Astrocyte (in vitro differentiated cells and primary cell): ENCODE measurements around the gene PRR5L.

Experiments used
- EZH2 ChIP-seq: IDR thresholded peaks from 2 replicates; pipeline ENCODE4 v1.6.1; 2012; ENCODE audit warnings: mild to moderate bottlenecking, low read length, inconsistent platforms; ENCODE audit not compliant: insufficient read depth
- TF ChIP-seq, protein P1 (sequence below): IDR thresholded peaks from 2 replicates; pipeline ENCODE4 v1.5.1; 2011; ENCODE audit warnings: low read depth, mild to moderate bottlenecking, inconsistent platforms, low read length, moderate library complexity; ENCODE audit not compliant: insufficient read depth

DNA sequence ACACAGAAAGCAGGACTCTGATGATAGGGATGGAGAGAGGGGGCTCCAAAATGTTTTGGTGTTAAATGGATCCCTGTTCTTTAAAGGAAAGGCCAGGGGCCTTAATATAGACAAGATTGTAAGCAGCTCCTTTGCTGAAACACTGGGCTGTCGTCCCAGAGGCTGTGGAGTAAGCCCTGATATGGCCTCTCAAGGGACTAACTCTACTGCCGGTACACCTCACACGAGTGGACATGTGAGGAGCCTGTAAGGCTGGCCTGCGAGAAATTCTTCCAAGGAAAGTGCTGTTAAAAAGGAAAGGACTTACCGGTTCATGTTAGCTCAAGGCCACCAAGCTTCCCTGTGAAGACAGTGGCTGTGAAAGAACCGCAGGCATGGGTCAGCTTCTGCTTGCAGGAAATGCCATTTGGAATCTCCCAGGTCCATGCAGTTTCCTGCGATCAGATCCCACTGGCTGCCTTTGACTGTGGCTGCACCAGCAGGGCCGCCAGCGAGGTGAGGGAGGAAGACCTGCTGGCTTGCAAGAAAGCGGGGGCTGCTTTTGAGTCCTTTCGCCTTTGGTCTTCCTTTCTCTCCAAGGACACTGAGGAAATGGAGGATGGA is 106.6 kb downstream of the PRR5L start:
- TF ChIP-seq EZH2: no peak
- TF ChIP-seq, protein P1, sequence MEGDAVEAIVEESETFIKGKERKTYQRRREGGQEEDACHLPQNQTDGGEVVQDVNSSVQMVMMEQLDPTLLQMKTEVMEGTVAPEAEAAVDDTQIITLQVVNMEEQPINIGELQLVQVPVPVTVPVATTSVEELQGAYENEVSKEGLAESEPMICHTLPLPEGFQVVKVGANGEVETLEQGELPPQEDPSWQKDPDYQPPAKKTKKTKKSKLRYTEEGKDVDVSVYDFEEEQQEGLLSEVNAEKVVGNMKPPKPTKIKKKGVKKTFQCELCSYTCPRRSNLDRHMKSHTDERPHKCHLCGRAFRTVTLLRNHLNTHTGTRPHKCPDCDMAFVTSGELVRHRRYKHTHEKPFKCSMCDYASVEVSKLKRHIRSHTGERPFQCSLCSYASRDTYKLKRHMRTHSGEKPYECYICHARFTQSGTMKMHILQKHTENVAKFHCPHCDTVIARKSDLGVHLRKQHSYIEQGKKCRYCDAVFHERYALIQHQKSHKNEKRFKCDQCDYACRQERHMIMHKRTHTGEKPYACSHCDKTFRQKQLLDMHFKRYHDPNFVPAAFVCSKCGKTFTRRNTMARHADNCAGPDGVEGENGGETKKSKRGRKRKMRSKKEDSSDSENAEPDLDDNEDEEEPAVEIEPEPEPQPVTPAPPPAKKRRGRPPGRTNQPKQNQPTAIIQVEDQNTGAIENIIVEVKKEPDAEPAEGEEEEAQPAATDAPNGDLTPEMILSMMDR: no peak
